Mononuclear cell (primary cell): ENCODE measurements around the gene PPT2. TPM values are rescaled to one million over a fixed set of nuclear protein-coding genes. Genes with fewer than 3 reads are reported as not detected.
"Not testable (repeated sequence)": the region's sequence is repeated elsewhere in the genome, so short reads cannot be mapped to it uniquely, and the experiment has no call there.

Experiments
- H3K27me3 ChIP-seq: 2 replicates; pipeline ENCODE4 v1.6.0; 2011; ENCODE audit warnings: low read length, control low read depth; ENCODE audit not compliant: insufficient read depth
- H3K4me1 ChIP-seq: 2 replicates; pipeline ENCODE4 v1.5.1; 2011; ENCODE audit warnings: mild to moderate bottlenecking, low read length, control low read depth; ENCODE audit not compliant: insufficient read depth
- H3K4me3 ChIP-seq: 2 replicates; pipeline ENCODE4 v1.5.1; 2011; ENCODE audit warnings: mild to moderate bottlenecking, low read length, moderate library complexity
- H3K9me3 ChIP-seq: 2 replicates; pipeline ENCODE4 v1.5.1; 2011; ENCODE audit warnings: low read depth, mild to moderate bottlenecking, control low read depth, low read length
- total RNA-seq: library from RNA; depleted of rRNA; stranded (reverse); fragments of >200 nt; gene quantifications from one replicate; pipeline ENCODE4 v1.2.3, GENCODE V29; 2012

Gene PPT2
- total RNA-seq, 1 donor = 6.0 TPM

DNA sequence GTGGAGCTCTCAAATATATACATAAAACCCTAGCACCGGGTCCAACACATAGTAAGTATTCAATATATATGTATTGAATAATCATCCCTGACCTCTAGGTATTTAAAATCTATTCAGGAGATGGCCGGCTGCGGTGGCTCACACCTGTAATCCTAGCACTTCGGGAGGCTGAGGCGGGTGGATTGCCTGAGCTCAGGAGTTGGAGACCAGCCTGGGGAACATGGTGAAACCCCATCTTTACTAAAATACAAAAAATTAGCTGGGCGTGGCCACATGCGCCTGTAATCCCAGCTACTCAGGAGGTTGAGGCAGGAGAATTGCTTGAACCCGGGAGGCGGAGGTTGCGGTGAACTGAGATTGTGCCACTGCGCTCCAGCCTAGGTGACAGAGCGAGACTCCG, 39.2 kb downstream of the PPT2 start:
- Histone ChIP-seq H3K4me1 (peaks cover 62% of the 10 kb centered on the region), H3K4me3 (peak overlapping the region; percentile 96)

DNA sequence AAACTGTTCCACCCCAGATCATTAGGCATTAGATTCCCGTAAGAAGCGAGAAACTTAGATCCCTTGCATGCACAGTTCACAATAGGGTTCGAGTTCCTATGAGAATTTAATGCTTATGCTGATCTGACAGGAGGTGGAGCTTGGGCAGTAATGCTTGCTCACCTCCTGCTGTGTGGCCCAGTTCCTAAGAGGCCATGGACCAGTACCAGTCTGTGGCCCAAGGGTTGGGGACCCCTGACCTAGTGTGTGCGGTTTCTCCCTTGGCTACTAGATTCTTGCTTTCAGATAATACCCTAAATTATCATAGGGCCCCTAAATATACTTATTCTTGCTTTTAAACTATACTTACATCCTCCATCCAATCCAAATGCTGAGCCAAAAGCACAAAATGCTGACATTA, 40.4 kb downstream of the PPT2 start:
- Histone ChIP-seq H3K4me3 (no peak overlapping the region), H3K27me3 (no peaks in the 10 kb centered on the region), H3K4me1 (peaks cover 49% of the 10 kb centered on the region), H3K9me3 (no peaks in the 10 kb centered on the region)

More for the DNA sequence above, 39.2 kb downstream of the PPT2 start:
- not testable (repeated sequence) for H3K27me3 ChIP-seq, H3K9me3 ChIP-seq

DNA sequence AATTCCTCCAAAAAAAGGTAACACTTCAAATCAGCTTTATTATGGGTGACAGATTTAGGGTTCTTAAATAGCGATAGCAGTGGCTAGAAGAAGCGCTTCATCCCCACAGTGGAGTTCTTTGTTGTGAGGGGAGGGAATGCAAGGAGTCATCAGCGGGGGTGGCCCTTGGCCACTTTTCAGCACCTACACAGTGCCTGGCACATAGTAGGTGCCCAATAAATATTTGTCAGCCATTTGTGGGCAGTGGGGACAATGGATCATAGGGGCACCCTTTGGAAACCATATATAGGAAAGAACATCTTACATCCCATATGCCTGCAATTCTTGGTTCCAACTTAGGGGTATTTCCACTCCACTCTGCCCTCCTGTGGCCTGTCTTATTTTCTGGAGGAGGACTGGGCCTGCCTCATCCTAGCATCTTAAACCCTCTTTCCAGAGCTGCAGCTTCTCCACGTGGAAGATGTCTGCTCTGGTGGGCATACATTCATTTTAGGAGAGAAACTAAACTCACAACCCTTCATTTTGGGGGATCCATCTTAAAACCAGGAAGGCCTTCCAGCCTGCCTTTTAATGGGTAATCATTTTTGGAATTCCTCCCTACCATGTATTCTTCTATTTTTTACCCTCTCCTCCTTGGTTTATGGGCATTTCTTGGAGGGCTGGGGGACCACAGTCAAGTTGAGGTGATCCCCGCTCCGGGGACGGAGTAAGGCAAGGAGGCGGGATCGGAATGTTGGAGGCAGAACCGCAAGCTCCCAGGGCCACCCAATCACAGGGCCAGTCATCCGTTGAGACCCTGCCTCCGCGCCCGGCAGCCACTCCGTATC, 41.1 kb downstream of the PPT2 start:
- Histone ChIP-seq H3K27me3 (no peaks in the 10 kb centered on the region), H3K9me3 (no peaks in the 10 kb centered on the region), H3K4me1 (peaks cover 48% of the 10 kb centered on the region), H3K4me3 (peak overlapping the region; percentile 98)

DNA sequence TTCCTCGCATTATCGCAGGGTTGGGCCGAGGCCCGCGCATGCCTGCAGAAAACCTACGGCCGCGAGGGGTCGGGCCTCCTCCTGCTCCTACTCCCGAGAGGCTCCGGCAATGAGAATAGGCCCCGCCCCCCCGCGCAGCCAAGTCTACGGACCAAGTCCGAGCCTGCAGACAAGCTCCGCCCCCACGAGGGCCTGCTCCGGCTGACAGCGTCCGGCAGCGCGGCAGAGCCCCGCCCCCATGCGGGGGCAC, 41.6 kb downstream of the PPT2 start:
- Histone ChIP-seq H3K4me3 (peak overlapping the region; percentile 98), H3K4me1 (peaks cover 48% of the 10 kb centered on the region), H3K27me3 (no peaks in the 10 kb centered on the region), H3K9me3 (no peaks in the 10 kb centered on the region)

DNA sequence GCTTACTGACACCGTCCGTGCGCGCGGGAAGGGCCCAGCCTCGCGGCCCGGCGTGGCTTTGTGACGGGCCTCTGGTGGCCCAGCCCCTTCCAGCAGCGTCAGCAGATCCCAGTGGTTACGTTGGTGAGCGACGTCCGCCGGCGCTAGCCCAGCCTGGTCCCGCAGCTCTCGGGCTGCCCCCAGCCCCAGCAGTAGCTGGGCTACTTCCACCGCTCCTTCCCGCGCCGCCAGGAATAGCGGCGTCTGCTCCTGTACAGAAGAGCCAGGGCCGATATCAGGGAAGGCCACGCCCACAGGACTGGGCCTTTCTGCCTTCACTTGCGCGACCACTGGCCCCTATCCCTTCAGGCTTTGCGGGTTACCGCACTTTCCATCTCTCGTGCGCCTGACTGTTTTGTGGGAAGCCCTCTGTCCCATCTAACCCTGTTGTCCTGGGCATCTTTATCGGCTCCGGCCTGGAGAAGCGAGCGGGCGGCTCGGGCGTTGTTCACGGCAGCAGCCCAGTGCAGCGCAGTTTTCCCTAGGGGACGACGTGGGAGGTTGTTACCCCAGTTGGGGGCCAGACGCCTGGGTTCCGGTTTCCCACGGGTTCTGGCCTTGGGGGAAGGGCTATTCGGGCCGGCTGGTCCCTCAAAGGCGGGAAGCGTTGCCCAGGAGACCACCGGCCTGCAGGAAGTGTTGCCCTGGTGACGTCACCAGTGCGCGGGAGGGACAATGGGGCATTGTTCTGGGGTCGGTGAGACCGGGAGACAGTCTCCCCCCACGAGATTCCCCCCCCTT, 42.2 kb downstream of the PPT2 start:
- Histone ChIP-seq H3K4me3 (peak overlapping the region; percentile 98), H3K27me3 (no peaks in the 10 kb centered on the region), H3K9me3 (no peaks in the 10 kb centered on the region), H3K4me1 (peaks cover 43% of the 10 kb centered on the region)

DNA sequence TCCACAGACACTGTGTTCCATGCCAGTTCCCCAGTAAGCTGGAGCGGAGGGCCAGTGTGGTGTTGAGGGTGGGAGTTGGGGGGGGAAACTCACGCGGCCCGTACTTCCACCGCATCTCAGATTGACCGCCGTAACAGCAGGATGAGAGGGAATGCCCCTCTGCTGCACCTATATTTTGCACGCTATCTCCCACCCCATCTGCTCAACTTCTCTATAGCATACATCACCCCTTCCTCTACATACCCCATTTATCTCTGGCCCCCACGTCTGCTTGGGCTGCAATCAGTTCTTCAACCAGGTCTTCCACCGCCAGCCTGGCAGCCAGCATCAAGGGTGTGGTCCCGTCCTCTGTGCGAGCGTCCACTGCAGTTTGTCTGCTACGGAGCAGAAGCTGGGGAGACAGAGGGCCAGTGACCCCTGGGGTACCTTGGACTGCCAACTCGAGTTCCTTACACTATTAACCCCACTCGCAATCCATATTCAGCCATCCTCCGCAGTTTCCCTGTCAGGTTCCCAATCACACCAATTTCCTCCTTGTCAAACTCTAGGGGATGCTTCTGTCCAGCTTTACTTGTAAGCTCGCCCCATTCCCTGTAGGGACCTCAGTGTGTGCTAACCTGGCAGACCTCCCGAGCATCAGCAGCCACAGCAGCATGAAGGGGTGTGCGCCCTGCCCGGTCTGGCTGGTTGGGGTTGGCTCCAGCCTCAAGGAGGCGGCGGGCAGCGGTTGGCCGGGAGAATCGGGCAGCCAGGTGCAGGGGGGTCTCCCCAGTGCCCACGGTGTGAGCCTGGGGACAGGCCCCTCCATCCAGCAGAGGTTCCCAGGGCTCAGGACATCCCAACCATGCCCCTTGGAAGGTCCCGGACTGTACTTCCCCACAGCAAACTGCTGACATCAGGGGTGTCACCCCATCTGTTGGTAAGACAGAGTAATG, 43.0 kb downstream of the PPT2 start:
- H3K4me1 ChIP-seq = peaks cover 39% of the 10 kb centered on the region
- peak overlapping the region; percentile 98 for H3K4me3 ChIP-seq
- H3K27me3 ChIP-seq = no peaks in the 10 kb centered on the region
- no peaks in the 10 kb centered on the region for H3K9me3 ChIP-seq

DNA sequence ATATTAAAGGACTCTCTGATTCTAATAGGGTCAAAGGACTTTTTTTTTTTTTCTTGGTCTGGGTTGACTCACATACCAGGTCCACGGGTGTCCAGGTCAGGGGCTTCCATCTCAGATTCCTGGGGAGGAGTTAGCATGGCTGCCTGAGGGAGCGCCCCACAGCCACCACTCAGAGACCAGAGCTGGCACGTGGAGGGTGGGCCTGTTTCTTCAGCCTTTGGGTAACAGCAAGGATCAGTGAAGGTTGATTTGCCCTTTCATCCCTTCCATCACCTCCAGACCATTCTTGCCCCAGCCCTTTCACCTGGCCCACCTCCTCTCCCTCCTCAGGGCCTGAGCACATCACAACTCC, 44.4 kb downstream of the PPT2 start:
- H3K4me1 ChIP-seq = peaks cover 32% of the 10 kb centered on the region
- H3K4me3 ChIP-seq = no peak overlapping the region
- H3K9me3 ChIP-seq = no peaks in the 10 kb centered on the region
- no peaks in the 10 kb centered on the region for H3K27me3 ChIP-seq

DNA sequence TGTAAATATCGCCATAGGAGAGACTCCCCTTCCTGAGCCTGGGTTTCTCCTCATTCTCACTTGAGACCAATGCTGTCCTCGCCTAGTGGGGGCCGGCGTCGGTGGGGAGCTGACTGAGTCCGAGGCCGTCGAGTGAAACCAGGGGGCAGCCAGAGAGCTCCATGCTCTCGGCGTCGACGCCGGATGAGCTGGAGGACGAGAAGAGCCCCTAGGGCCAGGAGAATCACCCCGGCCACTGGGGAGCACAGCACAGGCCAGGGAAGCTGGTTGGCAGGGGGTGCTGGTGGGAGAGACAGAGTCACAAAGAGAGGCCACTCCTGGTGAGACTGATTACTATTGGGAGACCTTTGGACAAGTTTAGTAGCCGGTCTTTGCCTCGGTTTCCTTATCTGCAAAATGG, 44.9 kb downstream of the PPT2 start:
- H3K4me1 ChIP-seq = peaks cover 26% of the 10 kb centered on the region
- no peaks in the 10 kb centered on the region for H3K27me3 ChIP-seq
- no peaks in the 10 kb centered on the region for H3K9me3 ChIP-seq
- H3K4me3 ChIP-seq = no peak overlapping the region

DNA sequence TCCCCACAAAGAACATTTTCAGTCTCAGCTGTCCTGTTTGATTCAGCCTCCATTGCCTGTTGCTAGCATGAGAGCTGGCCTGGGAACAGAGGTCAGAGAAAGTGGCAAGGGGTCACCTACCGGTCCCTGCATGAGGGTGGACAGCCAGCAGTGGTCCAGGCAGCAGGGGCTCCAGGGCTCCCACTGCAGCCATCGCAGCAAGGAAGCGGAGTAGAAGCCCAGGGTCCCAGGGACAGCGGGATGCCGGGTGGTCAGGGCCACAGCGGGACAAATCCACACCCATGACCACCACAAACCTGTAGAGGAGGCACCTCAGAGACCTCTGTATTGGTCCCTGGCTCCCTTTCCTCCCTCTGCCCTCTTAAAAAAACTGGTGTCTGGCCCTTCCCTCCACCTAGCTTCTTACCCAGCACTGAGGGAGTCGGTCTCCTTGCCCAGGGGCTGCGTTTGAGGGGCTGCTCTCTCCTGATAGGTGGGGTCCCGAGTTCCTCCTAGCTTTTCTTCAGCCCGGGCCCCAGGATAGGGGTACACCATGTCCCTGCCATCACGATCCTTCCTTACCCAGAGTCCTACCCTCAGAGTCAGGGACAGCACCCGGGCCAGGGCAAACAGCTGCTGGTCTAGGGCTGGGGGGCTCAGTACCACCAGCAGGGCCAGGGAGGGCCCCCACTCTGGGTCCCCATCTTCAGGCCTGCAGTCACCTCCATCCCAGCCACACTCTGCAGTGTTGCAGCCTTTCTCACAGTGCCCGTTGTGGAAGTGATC, 47.0 kb downstream of the PPT2 start:
- peaks cover 12% of the 10 kb centered on the region for H3K4me1 ChIP-seq
- H3K9me3 ChIP-seq = no peaks in the 10 kb centered on the region
- H3K27me3 ChIP-seq = no peaks in the 10 kb centered on the region
- H3K4me3 ChIP-seq = no peak overlapping the region

DNA sequence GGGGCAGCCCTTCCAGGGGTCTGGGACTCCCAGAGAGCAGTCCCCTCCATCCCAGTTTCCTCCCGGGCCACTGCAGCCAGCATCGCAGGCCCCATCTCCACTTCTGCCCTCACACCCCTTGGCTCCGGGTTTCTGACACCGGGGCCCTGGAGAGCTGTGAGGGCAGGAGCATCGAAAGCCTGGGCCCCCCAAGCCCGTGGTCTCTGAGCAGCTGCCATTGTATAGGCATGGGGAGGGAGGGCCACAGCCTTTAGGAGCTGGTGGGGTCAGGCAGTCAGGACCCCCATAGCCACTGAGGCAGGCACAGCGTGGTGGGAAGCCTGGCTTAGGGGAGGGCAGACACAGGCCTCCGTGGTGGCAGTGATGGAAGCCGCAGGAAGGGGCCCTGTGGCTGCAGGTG, 48.2 kb downstream of the PPT2 start:
- no peaks in the 10 kb centered on the region for H3K9me3 ChIP-seq
- H3K4me1 ChIP-seq = peaks cover 2% of the 10 kb centered on the region
- H3K27me3 ChIP-seq = no peaks in the 10 kb centered on the region
- no peak overlapping the region for H3K4me3 ChIP-seq

DNA sequence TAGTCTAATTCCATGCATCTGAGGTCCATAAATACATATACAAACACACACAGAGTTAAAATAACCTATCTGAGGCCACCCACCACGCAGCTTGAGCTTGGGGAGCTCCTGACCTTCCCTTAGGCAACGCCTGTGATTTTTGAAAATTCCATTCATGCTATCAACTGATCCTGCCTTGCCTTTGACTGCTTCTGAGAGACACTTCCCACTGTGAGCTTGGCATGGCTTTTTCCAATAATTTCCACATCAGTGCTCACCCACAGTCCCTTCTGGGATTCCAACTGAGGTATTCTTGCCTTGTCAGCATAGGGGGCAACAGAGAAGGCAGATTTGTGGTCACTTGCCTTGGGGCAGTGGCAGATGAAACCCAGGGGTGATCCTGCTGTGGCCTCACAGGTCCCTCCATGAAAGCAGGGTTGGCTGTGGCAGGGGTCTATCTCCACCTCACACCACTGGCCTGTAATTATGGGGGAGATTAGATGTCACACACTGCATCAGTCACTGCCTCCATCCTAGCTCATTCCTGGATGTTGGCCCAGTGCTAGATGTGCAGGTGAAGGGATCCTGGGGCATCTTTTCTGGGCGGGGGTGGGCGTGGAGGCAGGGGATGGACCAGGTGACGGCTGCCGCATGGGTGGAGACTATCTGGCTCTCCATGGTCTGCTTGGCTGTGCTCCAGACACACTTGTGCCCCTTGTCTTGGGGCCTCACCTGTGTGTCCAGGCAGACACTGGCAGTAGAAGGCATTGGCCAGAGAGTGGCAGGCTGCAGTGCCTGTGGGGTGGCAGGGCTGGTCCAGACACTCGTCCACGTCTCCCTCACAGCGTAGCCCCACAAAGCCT, 49.7 kb downstream of the PPT2 start:
- Histone ChIP-seq H3K27me3 (no peaks in the 10 kb centered on the region), H3K4me3 (no peak overlapping the region), H3K4me1 (no peaks in the 10 kb centered on the region), H3K9me3 (no peaks in the 10 kb centered on the region)

DNA sequence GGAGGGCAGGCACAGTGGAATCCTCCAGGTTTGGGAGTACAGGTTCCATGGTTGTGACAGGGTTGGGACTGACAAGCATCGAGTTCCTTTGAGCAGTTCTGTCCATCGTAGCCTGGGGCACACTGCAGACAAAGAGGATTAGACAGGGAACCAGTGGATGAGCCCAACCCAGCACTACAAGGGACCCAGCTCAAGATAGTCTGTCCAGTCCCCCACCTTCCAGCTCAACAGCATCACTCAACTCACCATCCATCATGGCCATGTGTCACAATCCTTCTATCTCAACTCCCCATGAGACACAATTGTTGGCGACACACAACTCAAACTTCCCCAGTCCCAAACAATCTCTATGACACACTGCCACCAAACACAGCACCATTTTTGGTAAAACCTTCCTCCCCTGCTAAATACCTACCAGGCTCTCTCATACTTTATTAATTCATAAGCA, 50.4 kb downstream of the PPT2 start:
- no peaks in the 10 kb centered on the region for H3K9me3 ChIP-seq
- H3K4me1 ChIP-seq = no peaks in the 10 kb centered on the region
- no peaks in the 10 kb centered on the region for H3K27me3 ChIP-seq
- no peak overlapping the region for H3K4me3 ChIP-seq

DNA sequence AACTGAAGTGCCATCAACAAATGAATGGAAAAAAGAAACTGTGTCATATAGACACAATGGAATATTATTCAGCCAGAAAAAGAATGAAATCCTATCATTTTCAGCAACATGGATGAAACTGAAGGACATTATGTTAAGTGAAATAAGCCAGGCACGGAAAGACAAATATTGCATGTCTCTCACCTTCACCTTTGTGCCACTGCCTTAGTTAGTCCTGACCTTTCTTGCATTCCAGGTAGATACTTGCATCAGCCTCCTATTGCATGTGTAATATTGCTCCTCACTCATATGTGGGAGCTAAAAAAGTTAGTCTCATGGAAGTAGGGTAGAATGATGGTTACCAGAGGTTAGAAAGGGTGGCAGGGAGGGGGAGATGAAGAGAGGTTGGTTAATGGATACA, 55.1 kb downstream of the PPT2 start:
- H3K9me3 ChIP-seq = no peaks in the 10 kb centered on the region
- no peak overlapping the region for H3K4me3 ChIP-seq
- H3K4me1 ChIP-seq = no peaks in the 10 kb centered on the region
- no peaks in the 10 kb centered on the region for H3K27me3 ChIP-seq

DNA sequence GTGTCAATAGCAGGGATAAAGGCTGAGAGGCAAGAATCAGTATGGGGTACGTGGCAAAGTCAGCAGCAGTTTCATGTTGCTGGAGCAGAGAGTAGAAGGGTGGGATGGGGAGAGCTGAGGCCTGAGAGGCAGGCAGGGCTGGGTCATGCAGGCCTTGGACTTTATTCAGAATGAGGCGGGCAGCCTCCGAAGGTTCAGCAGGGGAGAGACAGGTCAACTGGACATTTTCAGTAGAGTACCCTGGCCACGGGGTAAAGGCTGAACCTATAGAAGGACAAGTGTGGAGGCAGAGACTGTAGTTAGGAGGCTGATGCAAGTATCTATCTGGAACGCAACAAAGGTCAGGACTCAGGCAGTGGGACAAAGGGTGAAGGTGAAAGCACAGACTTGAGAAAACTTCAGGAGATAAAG, 56.3 kb downstream of the PPT2 start:
- H3K27me3 ChIP-seq = no peaks in the 10 kb centered on the region
- no peak overlapping the region for H3K4me3 ChIP-seq
- no peaks in the 10 kb centered on the region for H3K9me3 ChIP-seq
- no peaks in the 10 kb centered on the region for H3K4me1 ChIP-seq
